HepG2 (cell line): ENCODE data around the gene PDGFB. TPM values are rescaled to one million over a fixed set of nuclear protein-coding genes. Genes with fewer than 3 reads are reported as not detected.

Experiments used
- ATF7 ChIP-seq, 2 experiments: fragments of 450-650 bp in 1 of 2; sonication (generic) in 1 of 2; formaldehyde crosslinking in 1 of 2; IDR thresholded peaks; 2 replicates each; pipeline versions ENCODE4 v1.4.0 to v1.6.1; 2016 to 2020; ENCODE audit warnings: antibody characterized with exemption in 1 of 2, mild to moderate bottlenecking in 1 of 2, missing genetic modification reagents in 1 of 2
- EED ChIP-seq: sonication (generic); formaldehyde crosslinking; IDR thresholded peaks from 2 replicates; pipeline ENCODE4 v1.5.0; 2020; ENCODE audit warnings: mild to moderate bottlenecking, missing genetic modification reagents
- FLYWCH1 ChIP-seq: sonication (generic); formaldehyde crosslinking; IDR thresholded peaks from 2 replicates; pipeline ENCODE4 v1.8.1; 2023; ENCODE audit warnings: mild to moderate bottlenecking, missing genetic modification reagents
- GABPA ChIP-seq, 2 experiments: IDR thresholded peaks; 2 replicates each; pipeline ENCODE4 v1.6.1; 2011 to 2016; ENCODE audit warnings: low read depth in 2 of 2, low read length in 1 of 2, missing biosample characterization in 1 of 2, missing genetic modification characterization in 1 of 2
- GATAD1 ChIP-seq: IDR thresholded peaks from 2 replicates; pipeline ENCODE4 v1.6.1; 2016; ENCODE audit warnings: missing genetic modification reagents, missing compliant biosample characterization
- HMGA1 ChIP-seq: sonication (generic); formaldehyde crosslinking; conservative IDR thresholded peaks from 2 replicates; pipeline ENCODE4 v1.4.0; 2020; ENCODE audit warnings: missing genetic modification reagents
- KDM5B ChIP-seq: sonication (generic); formaldehyde crosslinking; IDR thresholded peaks from 2 replicates; pipeline ENCODE4 v1.4.0; 2020; ENCODE audit warnings: missing genetic modification reagents, mild to moderate bottlenecking, borderline replicate concordance
- MED13 ChIP-seq: sonication (generic); formaldehyde crosslinking; IDR thresholded peaks from 2 replicates; pipeline ENCODE4 v1.5.0; 2020; ENCODE audit warnings: missing genetic modification reagents
- MYNN ChIP-seq: sonication (generic); formaldehyde crosslinking; IDR thresholded peaks from 2 replicates; pipeline ENCODE4 v1.4.0; 2020; ENCODE audit warnings: mild to moderate bottlenecking, low read depth, missing genetic modification reagents
- NFE2L2 ChIP-seq: fragments of 150-350 bp; IDR thresholded peaks from 2 replicates; pipeline ENCODE4 v1.6.1; 2014; ENCODE audit warnings: low read length
- PCBP2 ChIP-seq: fragments of 200-400 bp; formaldehyde crosslinking; optimal IDR thresholded peaks from 2 replicates; pipeline ENCODE3; 2018; ENCODE audit warnings: low read length, low read depth; ENCODE audit not compliant: poor library complexity, severe bottlenecking
- RFX5 ChIP-seq: IDR thresholded peaks from 2 replicates; pipeline ENCODE4 v1.6.1; 2011; ENCODE audit warnings: low read depth, low read length, improper control_type of control experiment
- SCMH1 ChIP-seq: sonication (generic); formaldehyde crosslinking; IDR thresholded peaks from 2 replicates; pipeline ENCODE4 v1.9.0; 2021; ENCODE audit warnings: missing genetic modification reagents, mild to moderate bottlenecking, borderline replicate concordance
- SETDB1 ChIP-seq: sonication (generic); formaldehyde crosslinking; IDR thresholded peaks from 2 replicates; pipeline ENCODE4 v1.5.1; 2020; ENCODE audit warnings: missing genetic modification reagents, mild to moderate bottlenecking, borderline replicate concordance
- SMYD3 ChIP-seq: sonication (generic); formaldehyde crosslinking; IDR thresholded peaks from 2 replicates; pipeline ENCODE4 v1.8.1; 2023; ENCODE audit warnings: mild to moderate bottlenecking, missing genetic modification reagents
- SP140L ChIP-seq: sonication (generic); formaldehyde crosslinking; IDR thresholded peaks from 2 replicates; pipeline ENCODE4 v1.4.0; 2020; ENCODE audit warnings: missing genetic modification reagents, borderline replicate concordance
- TMF1 ChIP-seq: sonication (generic); formaldehyde crosslinking; IDR thresholded peaks from 2 replicates; pipeline ENCODE4 v1.8.1; 2022; ENCODE audit warnings: low read depth, missing genetic modification reagents
- ZBTB1 ChIP-seq: sonication (generic); formaldehyde crosslinking; IDR thresholded peaks from 2 replicates; pipeline ENCODE4 v1.4.0; 2020; ENCODE audit warnings: missing genetic modification reagents, borderline replicate concordance
- ZNF12 ChIP-seq: sonication (generic); formaldehyde crosslinking; IDR thresholded peaks from 2 replicates; pipeline ENCODE4 v1.5.0; 2020; ENCODE audit warnings: missing genetic modification reagents
- ZNF3 ChIP-seq: IDR thresholded peaks from 2 replicates; pipeline ENCODE4 v1.7.0; 2017; ENCODE audit warnings: inconsistent platforms
- ZNF619 ChIP-seq: sonication (generic); formaldehyde crosslinking; IDR thresholded peaks from 2 replicates; pipeline ENCODE4 v1.4.0; 2020; ENCODE audit warnings: mild to moderate bottlenecking, missing genetic modification reagents
- ZNF670 ChIP-seq: sonication (generic); formaldehyde crosslinking; IDR thresholded peaks from 2 replicates; pipeline ENCODE4 v1.8.0; 2022; ENCODE audit warnings: mild to moderate bottlenecking, missing genetic modification reagents, borderline replicate concordance
- ZNF737 ChIP-seq: sonication (generic); formaldehyde crosslinking; IDR thresholded peaks from 2 replicates; pipeline ENCODE4 v1.5.0; 2020; ENCODE audit warnings: missing genetic modification reagents, mild to moderate bottlenecking, borderline replicate concordance
- polyA plus RNA-seq, 8 experiments: library from polyadenylated mRNA; depleted of rRNA in 3 of 8; stranded (reverse) in 7 of 8; unstranded in 1 of 8; fragments of >200 nt; fragmentation: Illumina TruSeq in 4 of 8; extraction: Trizol in 4 of 8; gene quantifications; 2 replicates each; pipeline versions ENCODE4 v1.2.1 to v1.2.3, GENCODE V29; 2011 to 2016; ENCODE audit warnings: low read depth in 4 of 8, missing spikeins in 1 of 8, mixed read lengths in 1 of 8; ENCODE audit not compliant: insufficient read depth in 1 of 8
- total RNA-seq, 5 experiments: library from RNA; depleted of rRNA; stranded (reverse); fragments of >200 nt; fragmentation: Illumina TruSeq; extraction: Trizol; gene quantifications; 2 replicates each; pipeline ENCODE4 v1.2.3, GENCODE V29; 2016; ENCODE audit warnings: low read depth in 1 of 5
- TF ChIP-seq, protein P1 (sequence below): sonication (generic); formaldehyde crosslinking; IDR thresholded peaks from 2 replicates; pipeline ENCODE4 v1.4.0; 2020; ENCODE audit warnings: missing genetic modification reagents, borderline replicate concordance
- TF ChIP-seq, protein P2 (sequence below): sonication (generic); formaldehyde crosslinking; IDR thresholded peaks from 2 replicates; pipeline ENCODE4 v1.9.0; 2021; ENCODE audit warnings: missing genetic modification reagents, mild to moderate bottlenecking, borderline replicate concordance
- TF ChIP-seq, protein P3 (sequence below): sonication (generic); formaldehyde crosslinking; IDR thresholded peaks from 2 replicates; pipeline ENCODE4 v1.8.1; 2023; ENCODE audit warnings: mild to moderate bottlenecking, missing genetic modification reagents

The PDGFB gene
- total and polyA plus RNA-seq, 2 of the 13 experiments (the other 11 are each of a cell fraction or from before 2014, with no cell fraction given) = 1.4 to 10.1 TPM

DNA sequence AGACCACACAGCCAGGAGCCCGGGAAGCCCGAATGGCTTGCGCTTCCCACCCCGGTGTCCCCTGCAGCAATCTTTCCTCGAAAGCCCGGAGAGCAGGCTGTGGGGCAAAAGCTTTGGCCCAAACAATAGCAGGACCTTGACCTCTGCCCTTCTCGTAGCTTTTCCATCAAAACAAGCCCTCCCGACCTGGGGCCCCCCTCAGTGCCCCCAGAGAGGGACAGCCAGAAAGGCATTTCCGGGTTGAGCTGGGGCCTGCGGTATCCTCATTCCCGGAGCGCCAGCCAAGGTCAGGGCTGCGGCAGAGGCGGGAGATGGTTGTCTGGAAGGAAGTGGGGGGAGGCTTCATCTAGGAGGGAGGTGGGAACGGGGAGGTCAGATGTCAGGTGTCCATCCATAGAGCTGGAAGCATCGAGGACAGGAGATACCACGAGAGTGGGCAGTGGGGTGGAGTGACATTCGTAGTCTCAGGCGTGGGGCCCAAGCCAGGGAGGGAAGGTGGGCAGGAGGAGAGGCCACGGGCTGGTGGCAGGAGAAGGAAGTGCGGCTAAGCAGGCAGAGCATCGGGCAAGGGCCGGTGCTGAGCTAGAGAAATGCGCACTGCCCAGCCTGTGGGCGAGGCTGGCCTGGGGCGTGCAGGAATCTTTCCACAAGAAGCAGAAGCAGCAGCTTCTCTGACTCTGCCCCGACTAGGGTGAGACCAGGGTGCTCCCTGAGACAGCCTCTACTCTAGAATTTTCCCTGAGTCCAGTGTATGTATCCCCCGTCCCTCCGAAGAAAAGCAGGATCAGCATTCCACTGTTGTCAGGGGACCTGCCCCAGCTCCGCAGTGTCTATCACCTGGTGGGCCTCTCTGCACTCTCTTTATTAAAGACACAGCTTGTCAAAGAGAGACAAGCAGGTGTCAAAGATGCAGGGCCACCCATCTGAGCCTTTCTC, 14.3 kb downstream of the PDGFB start (continued):
- TF ChIP-seq, protein P1, sequence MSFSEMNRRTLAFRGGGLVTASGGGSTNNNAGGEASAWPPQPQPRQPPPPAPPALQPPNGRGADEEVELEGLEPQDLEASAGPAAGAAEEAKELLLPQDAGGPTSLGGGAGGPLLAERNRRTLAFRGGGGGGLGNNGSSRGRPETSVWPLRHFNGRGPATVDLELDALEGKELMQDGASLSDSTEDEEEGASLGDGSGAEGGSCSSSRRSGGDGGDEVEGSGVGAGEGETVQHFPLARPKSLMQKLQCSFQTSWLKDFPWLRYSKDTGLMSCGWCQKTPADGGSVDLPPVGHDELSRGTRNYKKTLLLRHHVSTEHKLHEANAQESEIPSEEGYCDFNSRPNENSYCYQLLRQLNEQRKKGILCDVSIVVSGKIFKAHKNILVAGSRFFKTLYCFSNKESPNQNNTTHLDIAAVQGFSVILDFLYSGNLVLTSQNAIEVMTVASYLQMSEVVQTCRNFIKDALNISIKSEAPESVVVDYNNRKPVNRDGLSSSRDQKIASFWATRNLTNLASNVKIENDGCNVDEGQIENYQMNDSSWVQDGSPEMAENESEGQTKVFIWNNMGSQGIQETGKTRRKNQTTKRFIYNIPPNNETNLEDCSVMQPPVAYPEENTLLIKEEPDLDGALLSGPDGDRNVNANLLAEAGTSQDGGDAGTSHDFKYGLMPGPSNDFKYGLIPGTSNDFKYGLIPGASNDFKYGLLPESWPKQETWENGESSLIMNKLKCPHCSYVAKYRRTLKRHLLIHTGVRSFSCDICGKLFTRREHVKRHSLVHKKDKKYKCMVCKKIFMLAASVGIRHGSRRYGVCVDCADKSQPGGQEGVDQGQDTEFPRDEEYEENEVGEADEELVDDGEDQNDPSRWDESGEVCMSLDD (CRISPR knock-in tag) = peak; percentile 81; the same call in 1 of the 2 replicates
- no peak for TF ChIP-seq PCBP2
- TF ChIP-seq ZNF3 (CRISPR knock-in tag) = no peak
- TF ChIP-seq ZNF12 (CRISPR knock-in tag) = no peak
- no peak for TF ChIP-seq ZNF737 (CRISPR knock-in tag)
- TF ChIP-seq NFE2L2 = no peak
- TF ChIP-seq ZNF619 (CRISPR knock-in tag) = peak; percentile 50; the same call in 1 of the 2 replicates
- TF ChIP-seq EED (CRISPR knock-in tag) = no peak
- TF ChIP-seq, protein P2, sequence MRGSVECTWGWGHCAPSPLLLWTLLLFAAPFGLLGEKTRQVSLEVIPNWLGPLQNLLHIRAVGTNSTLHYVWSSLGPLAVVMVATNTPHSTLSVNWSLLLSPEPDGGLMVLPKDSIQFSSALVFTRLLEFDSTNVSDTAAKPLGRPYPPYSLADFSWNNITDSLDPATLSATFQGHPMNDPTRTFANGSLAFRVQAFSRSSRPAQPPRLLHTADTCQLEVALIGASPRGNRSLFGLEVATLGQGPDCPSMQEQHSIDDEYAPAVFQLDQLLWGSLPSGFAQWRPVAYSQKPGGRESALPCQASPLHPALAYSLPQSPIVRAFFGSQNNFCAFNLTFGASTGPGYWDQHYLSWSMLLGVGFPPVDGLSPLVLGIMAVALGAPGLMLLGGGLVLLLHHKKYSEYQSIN (CRISPR knock-in tag) = no peak
- no peak for TF ChIP-seq SCMH1 (CRISPR knock-in tag)
- TF ChIP-seq GABPA (IDR thresholded peaks at IDR 0.05; ENCODE audit: low read depth, low read length) = no peak
- TF ChIP-seq GABPA (CRISPR knock-in tag; IDR thresholded peaks at IDR 0.05; ENCODE audit: low read depth) = peak; percentile 86
- TF ChIP-seq RFX5 = no peak
- peak; percentile 66; the same call in 1 of the 2 replicates for TF ChIP-seq KDM5B (CRISPR knock-in tag)
- TF ChIP-seq, protein P3, sequence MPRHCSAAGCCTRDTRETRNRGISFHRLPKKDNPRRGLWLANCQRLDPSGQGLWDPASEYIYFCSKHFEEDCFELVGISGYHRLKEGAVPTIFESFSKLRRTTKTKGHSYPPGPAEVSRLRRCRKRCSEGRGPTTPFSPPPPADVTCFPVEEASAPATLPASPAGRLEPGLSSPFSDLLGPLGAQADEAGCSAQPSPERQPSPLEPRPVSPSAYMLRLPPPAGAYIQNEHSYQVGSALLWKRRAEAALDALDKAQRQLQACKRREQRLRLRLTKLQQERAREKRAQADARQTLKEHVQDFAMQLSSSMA (CRISPR knock-in tag) = no peak
- peak; percentile 81; the same call in 1 of the 2 replicates for TF ChIP-seq ZNF670 (CRISPR knock-in tag)
- no peak for TF ChIP-seq TMF1 (CRISPR knock-in tag)
- TF ChIP-seq GATAD1 (CRISPR knock-in tag) = peak; percentile 57; the same call in 1 of the 2 replicates
- TF ChIP-seq SP140L (CRISPR knock-in tag) = no peak
- no peak for TF ChIP-seq ZBTB1
- no peak for TF ChIP-seq MED13
- TF ChIP-seq ATF7 (IDR thresholded peaks at IDR 0.05) = no peak
- peak; percentile 86 for TF ChIP-seq ATF7 (CRISPR knock-in tag; IDR thresholded peaks at IDR 0.05)
- no peak for TF ChIP-seq FLYWCH1
- no peak for TF ChIP-seq MYNN (CRISPR knock-in tag)
- no peak for TF ChIP-seq HMGA1
- TF ChIP-seq SMYD3 = peak; percentile 61; the same call in 1 of the 2 replicates
- TF ChIP-seq SETDB1 = no peak
